Hematopoietic multipotent progenitor cell treated with erythropoietin and hydrocortisone succinate and interleukin-3 and kit ligand, for 4 days (in vitro differentiated cells): ENCODE data around the gene ABCF2.
A peak's percentile ranks its signal among the peaks of the same experiment; 100 is the strongest.

Experiments used
- DNase-seq: peaks from one replicate; pipeline ENCODE4 v3.0.0-alpha.2; 2015

Gene ABCF2

DNA sequence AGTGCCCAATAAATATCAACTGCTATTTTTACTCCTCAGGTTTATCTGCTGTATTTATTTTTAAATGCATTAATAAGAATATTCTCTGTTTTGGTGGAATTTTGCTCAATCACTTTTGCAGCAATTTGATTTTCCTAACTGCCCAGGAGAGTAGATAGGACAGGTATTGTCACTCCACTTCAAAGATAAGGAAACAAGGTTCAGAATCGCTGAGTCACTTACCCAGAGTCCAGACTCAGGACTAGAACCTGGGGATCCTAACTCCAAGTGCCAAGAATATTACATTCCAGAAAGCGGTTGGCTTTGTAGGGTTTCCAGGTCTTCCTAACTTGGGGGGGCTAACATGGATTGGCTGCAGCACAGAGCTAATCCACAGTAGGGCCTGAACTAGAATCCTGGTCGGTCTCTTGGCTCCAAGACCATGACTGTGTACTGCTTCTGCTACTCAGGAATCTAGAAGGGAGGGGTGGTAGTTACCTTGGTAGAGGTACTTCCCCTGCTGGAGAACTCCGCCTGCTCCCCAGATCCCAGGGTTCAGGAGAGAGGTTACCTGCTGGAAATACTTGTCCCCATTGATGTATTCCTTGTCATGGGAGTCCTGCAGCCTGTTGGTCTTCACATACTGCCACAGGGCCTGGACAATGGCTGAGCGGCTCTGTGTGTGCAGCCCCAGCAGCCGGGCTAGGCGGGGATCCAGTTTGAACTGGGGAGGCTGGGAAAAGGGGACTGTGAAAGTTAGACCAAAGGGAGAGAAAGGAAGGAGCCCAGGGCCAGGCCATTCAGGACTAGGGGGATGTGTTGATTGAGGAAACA is 14.1 kb upstream of the ABCF2 start:
- DNase-seq: peak; percentile 12

GRCh38 chr7:151240536-151240935 is 13.5 kb upstream of the ABCF2 start:
- DNase-seq: no peak

DNA sequence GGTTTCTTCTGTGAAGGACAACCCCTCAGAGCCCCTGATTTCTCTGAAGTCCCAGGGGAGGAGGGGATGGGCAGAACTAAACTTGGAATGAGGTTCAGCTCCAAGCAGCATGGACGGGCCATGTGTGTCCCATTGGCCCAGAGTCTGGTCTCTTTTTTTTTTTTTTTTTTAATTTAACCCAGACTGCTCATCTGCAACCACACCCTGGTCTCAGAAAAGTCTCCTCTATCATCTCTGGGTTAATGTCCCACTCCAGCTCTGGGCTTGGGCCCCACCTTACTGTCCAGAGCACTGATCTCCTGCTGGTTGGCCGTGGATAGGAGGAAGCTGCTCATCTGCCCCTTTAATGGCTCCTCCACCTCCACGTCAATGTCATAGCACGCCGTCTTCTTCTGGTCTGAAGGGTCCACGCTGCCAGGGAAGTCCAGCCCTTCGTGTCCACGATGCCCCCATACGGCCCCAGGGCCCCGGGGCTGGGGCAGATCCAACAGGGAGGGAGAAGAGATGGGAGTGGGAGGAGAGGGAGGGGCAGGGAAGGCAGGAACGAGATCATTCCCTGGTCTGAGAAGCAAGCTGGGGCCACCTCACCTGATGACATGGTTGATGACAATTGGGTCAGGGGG is 12.9 kb upstream of the ABCF2 start:
- DNase-seq: no peak

DNA sequence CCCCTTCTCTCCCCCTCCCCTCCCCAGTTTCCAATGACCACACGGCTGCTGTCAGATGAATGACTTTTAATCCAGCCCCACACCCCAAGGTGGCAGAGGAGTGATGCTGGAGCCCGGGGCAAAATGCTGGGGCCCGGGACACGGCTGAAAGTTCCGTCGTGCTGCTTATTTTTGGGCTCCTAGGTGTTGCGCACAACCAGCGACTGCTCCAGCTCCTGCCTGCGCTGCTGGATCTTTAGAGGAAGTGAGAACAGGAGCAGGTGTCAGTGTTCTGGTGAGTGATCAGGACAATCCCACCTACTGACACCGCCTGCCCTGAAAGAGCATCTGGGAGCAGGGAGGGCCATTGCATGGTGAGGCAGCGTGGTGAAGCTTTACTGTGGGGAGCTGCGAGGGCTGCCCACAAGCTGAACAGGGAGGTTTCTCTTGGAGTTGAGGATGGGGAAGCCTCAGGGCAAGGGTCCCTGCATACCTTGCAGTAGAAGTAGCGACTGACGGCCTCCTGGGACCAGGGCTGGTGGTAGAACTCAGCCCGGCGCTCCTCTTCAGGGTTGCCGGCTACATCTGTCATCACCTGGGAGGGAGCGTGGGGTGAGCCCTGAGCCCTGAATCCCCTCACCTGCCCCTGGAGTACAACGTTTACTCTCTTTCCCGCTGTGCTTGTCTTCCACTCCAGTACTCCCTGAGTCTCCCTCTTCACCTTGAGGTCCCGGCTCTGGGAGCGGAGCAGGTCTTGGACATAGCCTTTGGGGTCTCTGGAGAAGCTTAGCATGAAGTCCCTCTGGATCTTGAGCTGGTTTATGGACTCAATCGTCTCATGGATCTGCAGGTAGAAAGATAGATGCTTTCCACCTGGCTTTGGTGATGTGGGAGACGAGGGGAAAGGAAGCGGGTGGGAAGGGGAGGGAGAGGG is 12.2 kb upstream of the ABCF2 start:
- no peak for DNase-seq

DNA sequence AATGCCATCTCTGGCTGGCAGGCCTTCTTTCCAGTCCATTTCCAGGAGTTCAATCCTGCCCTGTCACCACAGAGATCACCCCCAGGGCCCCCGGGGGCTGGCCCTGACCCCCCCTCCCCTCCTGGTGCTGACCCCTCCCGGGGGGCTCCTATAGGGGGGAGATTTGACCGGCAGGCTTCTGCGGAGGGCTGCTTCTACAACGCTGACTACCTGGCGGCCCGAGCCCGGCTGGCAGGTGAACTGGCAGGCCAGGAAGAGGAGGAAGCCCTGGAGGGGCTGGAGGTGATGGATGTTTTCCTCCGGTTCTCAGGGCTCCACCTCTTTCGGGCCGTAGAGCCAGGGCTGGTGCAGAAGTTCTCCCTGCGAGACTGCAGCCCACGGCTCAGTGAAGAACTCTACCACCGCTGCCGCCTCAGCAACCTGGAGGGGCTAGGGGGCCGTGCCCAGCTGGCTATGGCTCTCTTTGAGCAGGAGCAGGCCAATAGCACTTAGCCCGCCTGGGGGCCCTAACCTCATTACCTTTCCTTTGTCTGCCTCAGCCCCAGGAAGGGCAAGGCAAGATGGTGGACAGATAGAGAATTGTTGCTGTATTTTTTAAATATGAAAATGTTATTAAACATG is 11.3 kb upstream of the ABCF2 start:
- DNase-seq: no peak

GRCh38 chr7:151237244-151238189 is 10.5 kb upstream of the ABCF2 start:
- DNase-seq: no peak

DNA sequence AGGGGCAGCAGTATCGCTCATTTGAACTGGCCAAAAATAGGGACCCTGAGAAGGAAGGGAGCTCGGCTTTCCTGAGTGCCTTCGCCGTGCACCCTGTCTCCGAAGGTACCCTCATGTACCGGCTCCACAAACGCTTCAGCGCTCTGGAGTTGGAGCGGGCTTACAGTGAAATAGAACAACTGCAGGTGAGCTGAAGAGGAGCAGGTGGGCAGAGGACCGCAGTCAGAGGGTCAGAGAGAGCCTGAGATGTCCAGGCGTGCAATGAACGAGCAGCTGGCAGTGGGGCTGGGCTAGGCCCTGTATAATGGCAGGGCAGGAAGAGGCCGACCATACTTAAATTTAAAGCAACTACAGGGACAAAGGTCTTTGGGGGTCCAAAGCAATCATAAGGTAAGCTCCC is 9.4 kb upstream of the ABCF2 start:
- no peak for DNase-seq

- DNase-seq: no peak
Observed at GRCh38 chr7:151235091-151235787, 8.2 kb upstream of the ABCF2 start.

DNA sequence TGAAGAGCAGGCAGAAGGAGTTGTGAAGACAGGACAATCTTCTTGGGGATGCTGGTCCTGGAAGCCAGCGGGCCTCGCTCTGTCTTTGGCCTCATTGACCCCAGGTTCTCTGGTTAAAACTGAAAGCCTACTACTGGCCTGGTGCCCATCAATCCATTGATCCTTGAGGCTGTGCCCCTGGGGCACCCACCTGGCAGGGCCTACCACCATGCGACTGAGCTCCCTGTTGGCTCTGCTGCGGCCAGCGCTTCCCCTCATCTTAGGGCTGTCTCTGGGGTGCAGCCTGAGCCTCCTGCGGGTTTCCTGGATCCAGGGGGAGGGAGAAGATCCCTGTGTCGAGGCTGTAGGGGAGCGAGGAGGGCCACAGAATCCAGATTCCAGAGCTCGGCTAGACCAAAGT is 6.8 kb upstream of the ABCF2 start:
- no peak for DNase-seq

DNA sequence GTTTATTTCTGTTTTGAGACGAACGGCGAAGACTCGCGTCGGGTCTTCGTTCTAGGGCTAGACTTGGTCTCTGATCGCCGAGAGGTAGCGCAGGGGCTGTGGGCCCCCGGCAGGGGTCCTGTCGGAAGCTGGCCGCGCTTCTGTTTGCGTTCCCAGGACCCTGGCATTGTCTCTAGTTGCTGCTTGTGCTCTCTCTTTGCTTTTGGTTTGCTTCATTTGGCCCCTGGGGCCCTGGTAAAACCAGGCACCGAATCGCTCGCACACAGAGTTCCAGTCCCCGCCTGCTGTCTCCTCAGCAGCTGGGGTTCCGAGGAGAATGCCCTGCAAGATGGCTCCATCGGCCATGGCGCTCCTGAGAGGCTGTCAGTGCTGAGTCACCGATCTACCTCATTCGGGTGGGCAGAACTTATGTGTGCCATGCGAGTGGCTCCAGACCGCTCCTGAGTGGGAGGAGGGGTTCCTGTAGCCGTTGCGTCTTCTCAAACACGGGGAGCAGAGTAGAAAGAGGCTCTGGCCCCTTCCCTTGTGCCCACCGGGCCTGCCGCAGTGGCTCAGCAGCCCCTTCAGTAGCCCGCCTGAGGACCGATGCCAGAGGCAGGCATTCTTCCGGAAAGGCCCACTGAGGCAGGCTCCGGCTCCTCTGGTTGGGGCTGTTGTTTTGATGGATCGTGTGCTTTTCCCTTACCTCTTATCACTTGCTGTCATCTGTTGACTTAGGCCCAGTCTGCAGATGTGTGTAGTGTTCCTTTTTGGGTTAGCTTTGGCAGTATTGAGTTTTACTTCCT is 6.1 kb upstream of the ABCF2 start:
- peak; percentile 94 for DNase-seq

GRCh38 chr7:151232091-151232916 is 5.3 kb upstream of the ABCF2 start, which contains the start of gene CHPF2:
TSS of gene CHPF2 (plus strand) at chr7:151232483. CDS start at chr7:151234012, 1,529 bp downstream.
- peak; percentile 97 for DNase-seq

DNA sequence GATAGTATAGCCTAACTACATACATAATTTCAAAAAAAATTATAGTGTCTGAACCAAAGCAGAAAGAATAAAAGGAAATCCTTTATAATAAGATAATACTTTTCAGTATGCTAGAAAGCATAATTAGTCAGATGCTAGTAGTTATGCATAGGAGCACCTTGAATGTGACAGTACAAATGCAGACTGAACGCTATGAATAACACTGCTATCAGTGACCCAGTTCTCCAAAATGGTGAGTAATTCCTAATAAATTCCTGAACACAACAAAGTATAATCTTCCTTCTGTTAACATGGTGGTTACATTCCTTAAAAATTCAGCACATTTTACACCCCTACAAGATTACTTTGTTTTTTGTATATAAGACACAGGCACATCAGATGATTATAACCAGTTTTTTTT is 4.1 kb upstream of the ABCF2 start:
- no peak for DNase-seq

DNA sequence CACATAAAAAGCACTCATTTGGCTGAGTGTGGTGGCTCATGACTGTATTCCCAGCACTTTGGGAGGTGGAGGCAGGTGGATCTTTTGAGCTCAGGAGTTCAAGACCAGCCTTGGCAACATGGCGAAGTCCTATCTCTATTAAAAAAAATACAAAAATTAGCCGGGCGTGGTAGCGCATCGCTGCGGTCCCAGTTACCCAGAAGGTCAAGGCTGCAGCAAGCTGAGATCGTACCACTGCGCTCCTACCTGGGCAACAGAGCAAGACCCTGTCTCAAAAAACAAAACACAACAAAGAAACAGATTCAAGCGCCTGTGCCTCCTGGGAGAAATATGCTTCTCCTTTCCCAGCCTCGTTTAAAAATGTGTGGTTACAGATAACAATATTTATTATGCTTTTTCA is 2.2 kb upstream of the ABCF2 start:
- no peak for DNase-seq

DNA sequence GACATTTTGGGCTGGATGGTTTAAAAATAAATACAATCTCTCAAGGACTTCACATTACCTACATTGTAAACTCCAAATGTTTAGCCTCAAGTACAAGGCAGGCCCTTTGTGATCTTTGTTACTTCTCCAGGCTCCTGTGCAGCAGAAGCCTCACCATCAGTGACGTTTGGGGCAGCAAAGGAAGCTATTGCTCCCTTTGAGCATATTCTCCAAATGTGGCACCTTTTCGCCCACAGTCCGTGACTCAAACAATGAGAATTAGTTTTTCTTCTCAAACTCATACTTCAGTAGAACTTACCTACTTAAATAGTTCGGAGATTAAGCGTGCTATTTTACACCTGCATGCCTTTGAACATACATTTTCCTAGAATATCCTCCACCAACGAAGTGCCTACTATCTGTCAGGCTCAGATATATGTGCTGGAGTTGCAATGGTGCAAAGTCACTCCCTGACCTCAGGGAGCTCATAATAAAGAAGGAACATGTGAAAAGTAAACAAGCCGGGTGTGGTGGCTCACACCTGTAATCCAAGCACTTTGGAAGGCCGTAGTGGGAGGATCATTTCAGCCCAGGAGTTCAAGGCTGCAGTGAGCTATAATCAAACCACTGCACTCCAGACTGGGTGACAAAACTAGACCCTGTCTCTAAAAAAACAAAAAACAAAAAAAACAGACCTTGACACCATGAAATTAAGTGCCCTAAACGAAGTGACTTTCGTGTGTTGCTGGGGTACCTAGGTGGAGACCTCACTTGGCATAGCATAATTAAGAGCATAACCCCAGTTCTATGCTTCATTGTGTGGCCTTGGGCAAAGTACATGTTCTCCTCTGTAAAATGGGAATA is 1.2 kb upstream of the ABCF2 start:
- DNase-seq: no peak

DNA sequence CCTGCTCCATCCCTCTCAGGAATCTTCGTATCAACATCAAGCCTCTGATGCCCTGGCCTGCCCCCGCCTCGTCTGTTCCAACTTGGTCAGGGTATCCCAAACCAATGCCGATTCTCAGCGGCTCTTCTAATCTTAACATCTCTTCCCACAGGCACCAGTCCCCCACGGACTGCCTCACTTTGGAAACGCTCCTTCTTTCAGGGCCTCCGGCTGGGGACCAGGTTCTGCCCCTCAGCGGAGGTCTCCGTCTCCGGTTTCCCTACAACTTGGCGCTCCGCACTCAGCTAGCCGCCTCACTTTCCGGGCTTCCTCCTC is 488 bp downstream of the ABCF2 start:
- no peak for DNase-seq

- no peak for DNase-seq
Observed at GRCh38 chr7:151225948-151226510, 976 bp downstream of the ABCF2 start.

DNA sequence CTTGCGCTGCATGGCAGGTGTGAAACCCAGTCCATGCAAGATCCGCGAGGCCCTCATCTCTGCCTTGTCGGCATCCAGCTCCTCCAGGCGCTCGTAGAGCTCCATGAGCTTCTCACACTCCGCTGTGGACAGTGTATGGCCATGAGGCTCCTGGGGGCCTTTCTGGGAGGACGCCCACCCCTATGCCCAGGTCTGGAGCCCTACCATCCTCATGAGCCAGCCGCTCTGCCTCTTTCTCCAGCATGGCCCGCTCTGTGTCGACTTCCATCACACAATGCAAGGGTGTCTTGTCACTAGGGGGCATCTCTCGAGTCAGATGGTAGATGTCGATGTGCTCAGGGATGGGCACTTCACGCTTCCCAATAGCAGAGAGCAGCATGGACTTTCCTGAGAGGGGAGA is 3.3 kb downstream of the ABCF2 start:
- DNase-seq: no peak

DNA sequence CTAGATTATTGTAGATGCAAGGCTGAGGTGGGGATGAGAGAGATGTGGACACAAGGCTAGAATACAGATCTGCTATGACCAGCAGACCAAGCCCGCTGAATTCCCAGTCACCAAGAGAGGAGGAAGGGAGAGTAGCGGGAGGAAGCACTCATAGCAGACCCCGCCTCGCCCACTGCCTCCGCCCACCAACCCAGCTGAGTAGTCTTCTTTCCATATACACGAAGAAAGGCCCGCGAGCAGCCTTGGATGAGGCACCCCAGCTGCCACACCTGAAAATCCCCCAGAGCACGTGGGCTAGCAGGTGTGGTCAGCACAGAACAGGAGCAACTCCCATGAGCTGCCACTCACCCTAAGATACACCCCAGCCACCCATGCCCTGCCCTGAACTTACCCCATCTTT is 8.8 kb downstream of the ABCF2 start:
- no peak for DNase-seq
